Natural killer cell (primary cell): ENCODE results near the gene RETREG1. TPM values are rescaled to one million over a fixed set of nuclear protein-coding genes. Genes with fewer than 3 reads are reported as not detected.
"Not testable (repeated sequence)": the region's sequence is repeated elsewhere in the genome, so short reads cannot be mapped to it uniquely, and the experiment has no call there.

Source experiments
- ATAC-seq, 3 donors: fragments of 150-1000 bp in 2 of 3; fragments of 200-7000 bp in 1 of 3; cut with Tn5 transposase; 1 replicate in 1 of 3; 2 replicates in 2 of 3; pipeline ENCODE4 v1.10.0; 2021; ENCODE audit warnings: mild to moderate bottlenecking in 2 of 3, moderate library complexity in 2 of 3
- DNase-seq, 2 donors: peaks; one replicate each; pipeline versions ENCODE4 v3.0.0 to v3.0.0-alpha.2; 2013 to 2021; ENCODE audit warnings: mixed read lengths in 1 of 2
- H3K27ac ChIP-seq: one replicate; pipeline ENCODE4 v1.5.1; 2013; ENCODE audit warnings: mild to moderate bottlenecking, low read length
- H3K27me3 ChIP-seq: one replicate; pipeline ENCODE4 v1.6.1; 2013; ENCODE audit warnings: low read length; ENCODE audit not compliant: control insufficient read depth, insufficient read depth
- H3K36me3 ChIP-seq: one replicate; pipeline ENCODE4 v1.6.1; 2013; ENCODE audit warnings: low read length; ENCODE audit not compliant: control insufficient read depth, insufficient read depth
- H3K4me1 ChIP-seq: one replicate; pipeline ENCODE4 v1.6.1; 2013; ENCODE audit warnings: low read length; ENCODE audit not compliant: control insufficient read depth, insufficient read depth
- H3K4me3 ChIP-seq: one replicate; pipeline ENCODE4 v1.5.1; 2013; ENCODE audit warnings: low read length
- H3K9me3 ChIP-seq: one replicate; pipeline ENCODE4 v1.6.1; 2013; ENCODE audit warnings: low read length; ENCODE audit not compliant: control insufficient read depth, insufficient read depth
- H3K27ac Mint-ChIP-seq, 2 donors: one replicate each; pipeline ENCODE4 v1.8.0; 2022; ENCODE audit warnings: mild to moderate bottlenecking in 2 of 2, mixed read lengths in 2 of 2, moderate library complexity in 1 of 2
- H3K27me3 Mint-ChIP-seq, 2 donors: one replicate each; pipeline ENCODE4 v1.8.0; 2022; ENCODE audit warnings: low read depth in 2 of 2, mixed read lengths in 2 of 2
- H3K36me3 Mint-ChIP-seq: one replicate; pipeline ENCODE4 v1.8.0; 2022; ENCODE audit warnings: mixed read lengths
- H3K4me1 Mint-ChIP-seq, 2 donors: one replicate each; pipeline ENCODE4 v1.8.0; 2022; ENCODE audit warnings: mixed read lengths in 2 of 2
- H3K4me3 Mint-ChIP-seq: one replicate; pipeline ENCODE4 v1.8.0; 2022; ENCODE audit warnings: mild to moderate bottlenecking, moderate library complexity, mixed read lengths
- H3K9me3 Mint-ChIP-seq, 2 donors: one replicate each; pipeline ENCODE4 v1.8.0; 2022; ENCODE audit warnings: mixed read lengths in 2 of 2
- WGBS: methylation state at CpG from one replicate; pipeline ENCODE4 v1.1.7; 2013; ENCODE audit warnings: missing lambda C conversion rate; ENCODE audit not compliant: insufficient coverage; 5-methylcytosine and 5-hydroxymethylcytosine counted together
- intact Hi-C: fragments of 100-400 bp; cut with micrococcal nuclease; formaldehyde crosslinking; loops from one replicate; pipeline ENCODE4 v1.14.2; 2022
- total RNA-seq, 4 donors: library from RNA; stranded (reverse); fragments of 120-200 nt in 1 of 4; gene quantifications; one replicate each; pipeline versions ENCODE4 v1.2.3 to v1.2.4, GENCODE V29; 2013 to 2022
- TF ChIP-seq, protein P1 (sequence below): fragments of 200-600 bp; IDR thresholded peaks from one replicate; pipeline ENCODE4 v1.8.0; 2022; ENCODE audit warnings: antibody characterized with exemption

Gene RETREG1
- total RNA-seq, 3 donors from 2014 or later (not counting 1 experiment from before 2014, with no cell fraction given): 2.1 to 4.5 (median 3.3) TPM

- H3K27me3 ChIP-seq: no peaks in the 10 kb centered on the region
- H3K36me3 ChIP-seq: no peaks in the 10 kb centered on the region
- no peak overlapping the region for H3K27ac ChIP-seq
- DNase-seq (no peak), ATAC-seq (no peak)
- no peak overlapping the region for H3K27ac Mint-ChIP-seq
- intact Hi-C loops: no loop called here
- H3K36me3 Mint-ChIP-seq: no peaks in the 10 kb centered on the region
- peaks cover 5 to 9% of the 10 kb centered on the region in 2 donors for H3K4me1 Mint-ChIP-seq
- H3K4me3 ChIP-seq: no peak overlapping the region
- no peak overlapping the region for H3K4me3 Mint-ChIP-seq
- WGBS: 89% methylated on average over 4 of the region's 4 CpGs
- no peaks in the 10 kb centered on the region for H3K9me3 ChIP-seq
- H3K9me3 Mint-ChIP-seq: peaks cover 0 to 3% of the 10 kb centered on the region in 2 donors
- TF ChIP-seq, protein P1, sequence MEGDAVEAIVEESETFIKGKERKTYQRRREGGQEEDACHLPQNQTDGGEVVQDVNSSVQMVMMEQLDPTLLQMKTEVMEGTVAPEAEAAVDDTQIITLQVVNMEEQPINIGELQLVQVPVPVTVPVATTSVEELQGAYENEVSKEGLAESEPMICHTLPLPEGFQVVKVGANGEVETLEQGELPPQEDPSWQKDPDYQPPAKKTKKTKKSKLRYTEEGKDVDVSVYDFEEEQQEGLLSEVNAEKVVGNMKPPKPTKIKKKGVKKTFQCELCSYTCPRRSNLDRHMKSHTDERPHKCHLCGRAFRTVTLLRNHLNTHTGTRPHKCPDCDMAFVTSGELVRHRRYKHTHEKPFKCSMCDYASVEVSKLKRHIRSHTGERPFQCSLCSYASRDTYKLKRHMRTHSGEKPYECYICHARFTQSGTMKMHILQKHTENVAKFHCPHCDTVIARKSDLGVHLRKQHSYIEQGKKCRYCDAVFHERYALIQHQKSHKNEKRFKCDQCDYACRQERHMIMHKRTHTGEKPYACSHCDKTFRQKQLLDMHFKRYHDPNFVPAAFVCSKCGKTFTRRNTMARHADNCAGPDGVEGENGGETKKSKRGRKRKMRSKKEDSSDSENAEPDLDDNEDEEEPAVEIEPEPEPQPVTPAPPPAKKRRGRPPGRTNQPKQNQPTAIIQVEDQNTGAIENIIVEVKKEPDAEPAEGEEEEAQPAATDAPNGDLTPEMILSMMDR: no peak
- peaks cover 0 to 8% of the 10 kb centered on the region in 2 donors for H3K27me3 Mint-ChIP-seq
- H3K4me1 ChIP-seq: no peaks in the 10 kb centered on the region
These were observed 72.0 kb downstream of the RETREG1 start for GRCh38 chr5:16544607-16545374.

- H3K36me3 Mint-ChIP-seq, H3K27ac Mint-ChIP-seq, H3K9me3 Mint-ChIP-seq, H3K36me3 ChIP-seq, H3K4me3 Mint-ChIP-seq, ATAC-seq, intact Hi-C loops, H3K27me3 ChIP-seq, H3K4me1 Mint-ChIP-seq, DNase-seq, H3K27ac ChIP-seq, H3K9me3 ChIP-seq, H3K27me3 Mint-ChIP-seq, H3K4me3 ChIP-seq, H3K4me1 ChIP-seq: not testable (repeated sequence)
- WGBS: 93% methylated on average over 3 of the region's 7 CpGs
These were observed 73.6 kb downstream of the RETREG1 start for GRCh38 chr5:16543206-16543605.

- Histone ChIP-seq H3K4me1 (no peaks in the 10 kb centered on the region), H3K4me3 (no peak overlapping the region), H3K27me3 (no peaks in the 10 kb centered on the region), H3K27ac (no peak overlapping the region), H3K36me3 (no peaks in the 10 kb centered on the region), H3K9me3 (no peaks in the 10 kb centered on the region)
- peaks cover 5 to 9% of the 10 kb centered on the region in 2 donors for H3K4me1 Mint-ChIP-seq
- H3K27ac Mint-ChIP-seq: no peak overlapping the region
- WGBS: 93% methylated on average over 5 of the region's 6 CpGs
- intact Hi-C loops: no loop called here
- peaks cover 0 to 3% of the 10 kb centered on the region in 2 donors for H3K9me3 Mint-ChIP-seq
- no peaks in the 10 kb centered on the region for H3K36me3 Mint-ChIP-seq
- TF ChIP-seq, protein P1: no peak
- DNase-seq (no peak), ATAC-seq (no peak)
- H3K27me3 Mint-ChIP-seq: peaks cover 0 to 8% of the 10 kb centered on the region in 2 donors
- H3K4me3 Mint-ChIP-seq: no peak overlapping the region
These were observed 74.6 kb downstream of the RETREG1 start for GRCh38 chr5:16542236-16542635.

DNA sequence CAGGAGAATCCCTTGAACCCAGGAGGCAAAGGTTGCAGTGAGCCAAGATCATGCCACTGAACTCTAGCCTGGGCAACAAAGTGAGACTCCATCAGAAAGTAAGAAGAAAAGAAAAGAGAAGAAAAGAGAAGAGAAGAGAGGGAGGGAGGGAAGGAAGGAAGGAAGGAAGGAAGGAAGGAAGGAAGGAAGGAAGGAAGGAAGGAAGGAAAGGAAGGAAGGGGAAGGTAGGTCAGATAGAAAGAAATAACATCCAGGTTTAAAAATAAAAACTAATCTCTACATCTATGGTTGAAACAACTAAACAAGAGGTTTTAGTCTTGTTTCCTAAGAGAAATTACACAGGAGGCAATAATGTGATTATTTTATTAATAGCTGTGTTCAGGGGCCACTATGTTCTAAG is 75.2 kb downstream of the RETREG1 start:
- H3K27ac ChIP-seq, H3K27me3 ChIP-seq, H3K36me3 ChIP-seq, DNase-seq, H3K36me3 Mint-ChIP-seq, H3K27ac Mint-ChIP-seq, H3K4me3 ChIP-seq, H3K4me1 ChIP-seq, H3K4me1 Mint-ChIP-seq, intact Hi-C loops, ATAC-seq, H3K9me3 ChIP-seq, H3K27me3 Mint-ChIP-seq, H3K9me3 Mint-ChIP-seq, H3K4me3 Mint-ChIP-seq: not testable (repeated sequence)
